DND-41 (cell line): ENCODE results near the gene AMDHD1.

Experiments
- ATAC-seq: fragments of 200-7000 bp; cut with Tn5 transposase; 3 replicates; pipeline ENCODE4 v1.9.1; 2021; ENCODE audit warnings: low read depth; ENCODE audit not compliant: insufficient read depth
- DNase-seq: peaks from one replicate; pipeline ENCODE4 v3.0.0-alpha.2; 2020
- H2AFZ ChIP-seq: 2 replicates; pipeline ENCODE4 v1.6.0; 2012; ENCODE audit warnings: low read depth, low read length
- H3K27ac ChIP-seq: 2 replicates; pipeline ENCODE4 v1.5.1; 2012; ENCODE audit warnings: low read length, inconsistent platforms
- H3K27me3 ChIP-seq: fragments of 200-600 bp; sonication (generic); 2 replicates; pipeline ENCODE4 v1.6.0; 2012; ENCODE audit warnings: low read length, mild to moderate bottlenecking, inconsistent platforms; ENCODE audit not compliant: insufficient read depth, poor library complexity
- H3K36me3 ChIP-seq: 2 replicates; pipeline ENCODE4 v1.5.1; 2012; ENCODE audit warnings: low read length, inconsistent platforms; ENCODE audit not compliant: insufficient read depth
- H3K4me1 ChIP-seq: 2 replicates; pipeline ENCODE4 v1.5.1; 2012; ENCODE audit warnings: mild to moderate bottlenecking, low read length; ENCODE audit not compliant: insufficient read depth
- H3K4me2 ChIP-seq: 2 replicates; pipeline ENCODE4 v1.6.0; 2012; ENCODE audit warnings: mild to moderate bottlenecking, moderate library complexity, low read length, inconsistent platforms; ENCODE audit not compliant: insufficient read depth
- H3K4me3 ChIP-seq, 2 experiments: fragments of 200-600 bp in 1 of 2; shearing (Covaris generic) in 1 of 2; 2 replicates each; pipeline ENCODE4 v1.5.1; 2012 to 2016; ENCODE audit warnings: inconsistent platforms in 2 of 2, low read length in 2 of 2, mild to moderate bottlenecking in 2 of 2, low read depth in 1 of 2, moderate library complexity in 1 of 2
- H3K79me2 ChIP-seq: 2 replicates; pipeline ENCODE4 v1.6.0; 2012; ENCODE audit warnings: low read length, inconsistent platforms; ENCODE audit not compliant: insufficient read depth
- H3K9ac ChIP-seq: 2 replicates; pipeline ENCODE4 v1.6.0; 2012; ENCODE audit warnings: low read depth, mild to moderate bottlenecking, inconsistent platforms, low read length, moderate library complexity
- H3K9me3 ChIP-seq: 2 replicates; pipeline ENCODE4 v1.5.1; 2012; ENCODE audit warnings: low read length, moderate library complexity, mild to moderate bottlenecking, inconsistent platforms; ENCODE audit not compliant: insufficient read depth, severe bottlenecking
- H4K20me1 ChIP-seq: 2 replicates; pipeline ENCODE4 v1.6.0; 2012; ENCODE audit warnings: low read length; ENCODE audit not compliant: insufficient read depth
- CTCF ChIP-seq: IDR thresholded peaks from 2 replicates; pipeline ENCODE4 v1.5.1; 2012; ENCODE audit warnings: borderline replicate concordance, low read length, moderate library complexity, mild to moderate bottlenecking; ENCODE audit not compliant: poor library complexity, severe bottlenecking; ENCODE audit errors: extremely low read depth
- EZH2 ChIP-seq: IDR thresholded peaks from 3 replicates; pipeline ENCODE4 v1.6.1; 2012; ENCODE audit warnings: borderline replicate concordance, low read depth, mild to moderate bottlenecking, moderate library complexity, low read length, inconsistent platforms; ENCODE audit not compliant: severe bottlenecking

Gene AMDHD1

GRCh38 chr12:95951515-95951914 is 8.4 kb downstream of the AMDHD1 start:
- H3K27ac ChIP-seq: no peak overlapping the region
- no peak for ATAC-seq
- H3K36me3 ChIP-seq: no peaks in the 10 kb centered on the region
- H3K4me2 ChIP-seq: no peak overlapping the region
- no peaks in the 10 kb centered on the region for H3K27me3 ChIP-seq
- no peaks in the 10 kb centered on the region for H3K79me2 ChIP-seq
- no peak overlapping the region for H3K9ac ChIP-seq
- no peak overlapping the region for H2AFZ ChIP-seq
- H4K20me1 ChIP-seq: no peaks in the 10 kb centered on the region
- H3K4me3 ChIP-seq: no peak overlapping the region
- H3K4me1 ChIP-seq: no peaks in the 10 kb centered on the region
- no peak for TF ChIP-seq CTCF
- no peak for TF ChIP-seq EZH2
- no peaks in the 10 kb centered on the region for H3K9me3 ChIP-seq
- DNase-seq: no peak

- H3K36me3 ChIP-seq: no peaks in the 10 kb centered on the region
- H3K4me3 ChIP-seq: no peak overlapping the region
- H2AFZ ChIP-seq: no peak overlapping the region
- H3K79me2 ChIP-seq: no peaks in the 10 kb centered on the region
- no peak overlapping the region for H3K4me2 ChIP-seq
- TF ChIP-seq EZH2 (no peak), CTCF (no peak)
- no peak overlapping the region for H3K9ac ChIP-seq
- no peak for DNase-seq
- no peak for ATAC-seq
- H3K27me3 ChIP-seq: no peaks in the 10 kb centered on the region
- H3K9me3 ChIP-seq: no peaks in the 10 kb centered on the region
- H3K4me1 ChIP-seq: no peaks in the 10 kb centered on the region
- H4K20me1 ChIP-seq: no peaks in the 10 kb centered on the region
- H3K27ac ChIP-seq: no peak overlapping the region
Observed at GRCh38 chr12:95953000-95953399, 9.9 kb downstream of the AMDHD1 start.

GRCh38 chr12:95955549-95956159 is 12.5 kb downstream of the AMDHD1 start:
- H3K9me3 ChIP-seq: no peaks in the 10 kb centered on the region
- H3K27me3 ChIP-seq: no peaks in the 10 kb centered on the region
- H2AFZ ChIP-seq: no peak overlapping the region
- H3K79me2 ChIP-seq: no peaks in the 10 kb centered on the region
- no peaks in the 10 kb centered on the region for H4K20me1 ChIP-seq
- H3K36me3 ChIP-seq: no peaks in the 10 kb centered on the region
- ATAC-seq (no peak), DNase-seq (no peak)
- TF ChIP-seq CTCF: no peak
- no peak overlapping the region for H3K9ac ChIP-seq
- no peak overlapping the region for H3K4me3 ChIP-seq
- no peak overlapping the region for H3K27ac ChIP-seq
- H3K4me2 ChIP-seq: no peak overlapping the region
- H3K4me1 ChIP-seq: no peaks in the 10 kb centered on the region

GRCh38 chr12:95956557-95957145 is 13.5 kb downstream of the AMDHD1 start:
- DNase-seq (no peak), ATAC-seq (no peak)
- Histone ChIP-seq H3K9ac (no peak overlapping the region), H3K4me1 (no peaks in the 10 kb centered on the region), H3K27me3 (no peaks in the 10 kb centered on the region), H3K79me2 (no peaks in the 10 kb centered on the region), H3K4me3 (no peak overlapping the region), H3K27ac (no peak overlapping the region), H4K20me1 (no peaks in the 10 kb centered on the region), H3K36me3 (no peaks in the 10 kb centered on the region), H3K4me2 (no peak overlapping the region), H2AFZ (no peak overlapping the region), H3K9me3 (no peaks in the 10 kb centered on the region)
- TF ChIP-seq EZH2 (no peak), CTCF (no peak)
